Pancreas (tissue), 10 donors: ENCODE results near the gene HEATR1. TPM values are rescaled to one million over a fixed set of nuclear protein-coding genes. Genes with fewer than 3 reads are reported as not detected.

Experiments
- ATAC-seq, 4 donors: fragments of 200-7000 bp; cut with Tn5 transposase; one replicate each; pipeline versions ENCODE4 v1.8.0 to v1.9.1; 2020; ENCODE audit warnings: mild to moderate bottlenecking in 4 of 4, moderate library complexity in 4 of 4
- DNase-seq, 6 donors: peaks; one replicate each; pipeline ENCODE4 v3.0.0-alpha.2; 2020
- FAIRE-seq: peaks from 2 replicates; lab custom pipeline; 2012; peaks lifted over from hg19 to GRCh38; lab: Jason Lieb, UNC
- H3K27ac ChIP-seq, 4 donors: fragments of 200-600 bp; sonication (generic); 1 replicate in 3 of 4; 2 replicates in 1 of 4; pipeline versions ENCODE4 v1.5.0 to v1.8.0; 2020
- H3K27me3 ChIP-seq, 4 donors: fragments of 200-600 bp; one replicate each; pipeline ENCODE4 v1.8.0; 2021
- H3K36me3 ChIP-seq, 3 donors: fragments of 200-600 bp; sonication (generic) in 1 of 3; one replicate each; pipeline versions ENCODE4 v1.5.0 to v1.8.0; 2020 to 2021
- H3K4me1 ChIP-seq, 3 donors: fragments of 200-600 bp; one replicate each; pipeline ENCODE4 v1.8.0; 2021
- H3K4me3 ChIP-seq, 4 donors: fragments of 200-600 bp; sonication (generic) in 2 of 4; one replicate each; pipeline versions ENCODE4 v1.5.0 to v1.8.0; 2020 to 2021
- H3K9me3 ChIP-seq, 4 donors: fragments of 200-600 bp; one replicate each; pipeline ENCODE4 v1.8.0; 2021
- CTCF ChIP-seq, 4 donors: fragments of 200-600 bp; sonication (generic) in 3 of 4; IDR thresholded peaks; one replicate each; pipeline versions ENCODE4 v1.5.0 to v1.8.0; 2021; ENCODE audit warnings: antibody characterized with exemption in 4 of 4
- WGBS, 2 donors: extraction: QIAGEN DNeasy Blood & Tissue Kit; methylation state at CpG; one replicate each; pipeline ENCODE4 v1.1.7; 2013; 5-methylcytosine and 5-hydroxymethylcytosine counted together
- intact Hi-C, 3 donors: fragments of 100-400 bp; cut with DNase I; formaldehyde crosslinking; loops; one replicate each; pipeline versions ENCODE4 v1.11.1 to v1.14.2; 2022
- polyA plus RNA-seq, 2 donors: library from polyadenylated mRNA; stranded (reverse); fragments of 200-250 nt; gene quantifications; one replicate each; pipeline ENCODE4 v1.2.3, GENCODE V29; 2013
- total RNA-seq, 6 donors: library from RNA; stranded (reverse); fragmentation: NEBNext Ultra II Directional in 4 of 6; extraction: Animal tissue kit (Norgen Biotek cat#: 25700) in 4 of 6; gene quantifications; one replicate each; pipeline versions ENCODE4 v1.2.1 to v1.2.4, GENCODE V29; 2021 to 2023
- donor health status: healthy with polysubstance abuse.
- donor health status: DM: no; HTN: no; CAD: no; lungs with moderate emphysema.
- donor health status: DM: no; HTN: no; CAD: no.
- donor health status: control.
- donor health status: control.
- donor health status: Bipolar disorder and iron deficiency.
- donor health status: DM: yes; HTN: yes; CAD: no.
- donor health status: DM: no; HTN: no; CAD: no.
- donor health status: DM: no; HTN: no; CAD: no.
- donor health status: DM: yes; HTN: yes; CAD: no.

Gene HEATR1
- total and polyA plus RNA-seq, 8 donors: 4.1 to 21.2 (median 15.2) TPM

GRCh38 chr1:236523704-236524141 is 80.6 kb downstream of the HEATR1 start, which contains the start of gene LGALS8:
LGALS8 (plus strand) TSS chr1:236523982; CDS start chr1:236526071, 2,089 bp downstream.
- no peaks in the 10 kb centered on the region for H3K9me3 ChIP-seq

GRCh38 chr1:236522937-236523703 is 81.2 kb downstream of the HEATR1 start:
- intact Hi-C loops: no loop called here
- Histone ChIP-seq H3K27ac (peak overlapping the region; percentile 85 to 95 (median 90)), H3K4me1 (peaks cover 8 to 11% (median 8%) of the 10 kb centered on the region in 3 donors)

More at GRCh38 chr1:236523704-236524141, 80.6 kb downstream of the HEATR1 start, which contains the start of gene LGALS8:
- Histone ChIP-seq H3K36me3 (peaks cover 0 to 8% (median 3%) of the 10 kb centered on the region in 3 donors), H3K27ac (peak within 1 kb of the TSS; percentile 85 to 95 (median 90)), H3K27me3 (no peaks in the 10 kb centered on the region), H3K4me3 (peak within 1 kb of the TSS; percentile 84 to 98 (median 96)), H3K4me1 (peaks cover 8 to 11% (median 8%) of the 10 kb centered on the region in 3 donors)
- intact Hi-C loops: no loop called here
- DNase-seq: peak; percentile 83 to 95 (median 87)
- peak; percentile 91 to 95 (median 94) for ATAC-seq
- WGBS, 2 donors: 1% methylated on average over 31 to 35 of the region's 35 CpGs
- FAIRE-seq: no peak
- TF ChIP-seq CTCF (IDR thresholded peaks at IDR 0.05): no peak

GRCh38 chr1:236520445-236521005 is 83.8 kb downstream of the HEATR1 start:
- Histone ChIP-seq H3K36me3 (no peaks in the 10 kb centered on the region), H3K27me3 (no peaks in the 10 kb centered on the region), H3K4me3 (no peak overlapping the region), H3K9me3 (no peaks in the 10 kb centered on the region), H3K4me1 (peaks cover 11 to 32% (median 27%) of the 10 kb centered on the region in 3 donors), H3K27ac (no peak overlapping the region)
- WGBS, 2 donors: 63 to 67% methylated on average over 4 of the region's 4 CpGs
- DNase-seq: no peak
- TF ChIP-seq CTCF (IDR thresholded peaks at IDR 0.05): no peak
- ATAC-seq: no peak
- no peak for FAIRE-seq
- intact Hi-C loops: no loop called here

More at GRCh38 chr1:236522937-236523703, 81.2 kb downstream of the HEATR1 start:
- DNase-seq (peak; percentile 39 to 68 (median 60)), FAIRE-seq (no peak), ATAC-seq (peak; percentile 63 to 72 (median 71))
- 4 to 5% methylated on average over 26 of the region's 26 CpGs for WGBS, 2 donors
- H3K9me3 ChIP-seq: no peaks in the 10 kb centered on the region
- no peak for TF ChIP-seq CTCF (IDR thresholded peaks at IDR 0.05)
- peak overlapping the region; percentile 84 to 98 (median 96) for H3K4me3 ChIP-seq
- H3K36me3 ChIP-seq: peaks cover 0 to 8% (median 3%) of the 10 kb centered on the region in 3 donors
- H3K27me3 ChIP-seq: no peaks in the 10 kb centered on the region

- intact Hi-C loops: no loop called here
- H3K36me3 ChIP-seq: no peaks in the 10 kb centered on the region
- TF ChIP-seq CTCF (IDR thresholded peaks at IDR 0.05): no peak
- peaks cover 16 to 36% (median 30%) of the 10 kb centered on the region in 3 donors for H3K4me1 ChIP-seq
- no peaks in the 10 kb centered on the region for H3K27me3 ChIP-seq
- no peak overlapping the region for H3K27ac ChIP-seq
- DNase-seq: no peak
- no peaks in the 10 kb centered on the region for H3K9me3 ChIP-seq
- no peak overlapping the region for H3K4me3 ChIP-seq
- no peak for FAIRE-seq
- 89 to 96% methylated on average over 5 of the region's 5 CpGs for WGBS, 2 donors
- ATAC-seq: no peak
Measured at GRCh38 chr1:236518322-236518721, 86.0 kb downstream of the HEATR1 start.
